GM20000 (cell line): ENCODE data around the gene ADAD2.

ENCODE experiments used
- DNase-seq: peaks from one replicate; pipeline ENCODE4 v3.0.0; 2012; ENCODE audit warnings: low spot score
- TF ChIP-seq, protein P1 (sequence below): IDR thresholded peaks from 2 replicates; pipeline ENCODE4 v1.5.1; 2012; ENCODE audit warnings: mild to moderate bottlenecking, control low read depth; ENCODE audit errors: extremely low read depth, missing control alignments

The ADAD2 gene

DNA sequence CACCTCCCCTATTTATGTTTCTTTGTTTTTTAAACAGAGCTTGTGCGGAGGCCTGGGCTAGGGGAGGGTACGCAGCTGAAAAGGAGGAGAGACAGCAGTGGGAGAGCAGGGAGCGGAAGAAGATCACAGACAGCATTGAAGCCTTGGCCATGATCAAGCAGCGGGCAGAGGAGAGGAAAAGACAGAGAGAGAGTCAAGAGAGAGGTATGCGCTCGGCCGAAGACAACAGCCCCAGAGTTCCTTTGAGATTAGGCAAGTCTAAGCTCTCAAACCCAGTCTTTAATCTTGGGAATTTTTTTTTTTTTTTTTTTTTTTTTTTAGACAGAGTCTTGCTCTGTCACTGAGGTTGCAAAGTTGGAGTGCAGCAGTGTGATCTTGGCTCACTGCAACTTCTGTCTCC lies 25.2 kb upstream of the ADAD2 start:
- TF ChIP-seq, protein P1, sequence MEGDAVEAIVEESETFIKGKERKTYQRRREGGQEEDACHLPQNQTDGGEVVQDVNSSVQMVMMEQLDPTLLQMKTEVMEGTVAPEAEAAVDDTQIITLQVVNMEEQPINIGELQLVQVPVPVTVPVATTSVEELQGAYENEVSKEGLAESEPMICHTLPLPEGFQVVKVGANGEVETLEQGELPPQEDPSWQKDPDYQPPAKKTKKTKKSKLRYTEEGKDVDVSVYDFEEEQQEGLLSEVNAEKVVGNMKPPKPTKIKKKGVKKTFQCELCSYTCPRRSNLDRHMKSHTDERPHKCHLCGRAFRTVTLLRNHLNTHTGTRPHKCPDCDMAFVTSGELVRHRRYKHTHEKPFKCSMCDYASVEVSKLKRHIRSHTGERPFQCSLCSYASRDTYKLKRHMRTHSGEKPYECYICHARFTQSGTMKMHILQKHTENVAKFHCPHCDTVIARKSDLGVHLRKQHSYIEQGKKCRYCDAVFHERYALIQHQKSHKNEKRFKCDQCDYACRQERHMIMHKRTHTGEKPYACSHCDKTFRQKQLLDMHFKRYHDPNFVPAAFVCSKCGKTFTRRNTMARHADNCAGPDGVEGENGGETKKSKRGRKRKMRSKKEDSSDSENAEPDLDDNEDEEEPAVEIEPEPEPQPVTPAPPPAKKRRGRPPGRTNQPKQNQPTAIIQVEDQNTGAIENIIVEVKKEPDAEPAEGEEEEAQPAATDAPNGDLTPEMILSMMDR: no peak
- no peak for DNase-seq

DNA sequence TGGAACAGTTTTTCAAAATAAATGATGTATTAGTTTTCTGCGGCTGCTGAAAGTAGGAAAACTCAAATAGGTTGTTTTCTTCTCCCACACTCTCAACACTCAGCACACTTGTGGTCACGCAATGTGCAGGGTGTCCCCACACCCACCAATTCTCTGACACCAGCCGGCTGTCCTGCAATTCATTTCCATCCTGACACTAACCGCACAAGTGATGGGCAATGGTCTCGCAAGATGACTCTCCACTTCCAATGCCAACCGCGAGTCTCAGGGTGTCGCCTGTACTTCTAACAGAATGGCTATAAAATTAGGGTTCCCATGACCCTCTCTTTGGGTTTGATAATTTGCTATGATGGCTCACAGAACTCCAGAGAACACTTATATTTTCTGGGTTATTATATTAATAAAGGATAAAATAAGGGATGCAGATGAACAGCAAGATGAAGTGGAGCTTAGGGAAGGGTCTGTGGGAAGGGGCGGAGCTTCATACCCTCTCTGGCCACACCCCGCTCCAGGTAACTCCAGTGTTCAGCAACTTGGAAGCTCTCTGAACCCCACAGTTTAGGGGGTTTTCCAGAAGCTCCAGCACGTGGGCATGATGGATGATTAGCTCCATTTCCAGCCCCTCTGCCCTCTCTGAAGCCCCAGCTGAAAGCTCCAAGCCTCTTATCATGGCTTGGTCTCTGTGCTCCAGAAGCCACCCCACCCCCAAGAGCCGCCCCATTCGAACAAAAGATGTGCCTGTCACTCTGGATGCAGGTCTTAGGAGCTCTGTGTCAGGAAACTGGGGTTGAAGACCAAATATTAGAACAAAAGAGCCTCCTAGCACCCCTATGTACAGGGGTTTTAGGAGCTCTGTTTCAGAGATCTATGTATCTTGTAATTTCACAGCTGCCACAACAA lies 23.9 kb upstream of the ADAD2 start:
- no peak for DNase-seq
- TF ChIP-seq, protein P1: no peak

DNA sequence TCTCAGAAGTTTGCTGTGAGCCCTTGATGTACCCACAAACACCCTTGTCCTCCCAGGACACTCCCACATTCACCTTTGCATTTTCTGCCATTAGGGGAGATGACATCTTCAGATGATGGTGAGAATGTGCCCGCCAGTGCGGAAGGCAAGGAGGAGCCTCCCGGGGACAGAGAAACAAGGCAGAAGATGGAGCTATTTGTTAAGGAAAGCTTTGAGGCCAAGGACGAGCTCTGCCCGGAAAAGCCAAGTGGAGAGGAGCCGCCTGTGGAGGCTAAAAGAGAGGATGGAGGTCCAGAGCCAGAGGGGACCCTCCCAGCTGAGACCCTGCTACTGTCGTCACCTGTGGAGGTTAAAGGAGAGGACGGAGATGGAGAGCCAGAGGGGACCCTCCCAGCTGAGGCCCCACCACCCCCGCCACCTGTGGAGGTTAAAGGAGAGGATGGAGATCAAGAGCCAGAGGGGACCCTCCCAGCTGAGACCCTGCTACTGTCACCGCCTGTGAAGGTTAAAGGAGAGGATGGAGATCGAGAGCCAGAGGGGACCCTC lies 21.1 kb upstream of the ADAD2 start:
- no peak for DNase-seq
- TF ChIP-seq, protein P1: no peak

DNA sequence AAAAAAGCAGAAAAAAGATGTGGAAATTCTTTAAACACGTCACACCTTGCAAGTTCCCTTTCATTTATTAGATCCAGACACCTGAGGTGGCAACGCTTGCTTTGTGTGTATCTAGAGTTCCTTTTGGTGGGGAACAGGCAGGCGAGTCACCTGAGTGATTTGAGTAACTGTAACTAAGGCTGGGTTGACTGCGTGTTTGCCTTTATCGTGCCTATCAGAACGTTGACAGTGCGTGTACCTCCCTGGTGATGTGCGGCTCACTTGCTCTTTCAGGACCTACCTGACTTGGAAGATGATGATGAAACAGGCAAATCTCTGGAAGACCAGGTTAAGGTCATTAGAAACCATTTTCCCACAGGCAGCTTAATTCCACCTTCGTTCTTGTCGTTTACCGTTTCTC lies 16.6 kb upstream of the ADAD2 start:
- TF ChIP-seq, protein P1: no peak
- DNase-seq: no peak

DNA sequence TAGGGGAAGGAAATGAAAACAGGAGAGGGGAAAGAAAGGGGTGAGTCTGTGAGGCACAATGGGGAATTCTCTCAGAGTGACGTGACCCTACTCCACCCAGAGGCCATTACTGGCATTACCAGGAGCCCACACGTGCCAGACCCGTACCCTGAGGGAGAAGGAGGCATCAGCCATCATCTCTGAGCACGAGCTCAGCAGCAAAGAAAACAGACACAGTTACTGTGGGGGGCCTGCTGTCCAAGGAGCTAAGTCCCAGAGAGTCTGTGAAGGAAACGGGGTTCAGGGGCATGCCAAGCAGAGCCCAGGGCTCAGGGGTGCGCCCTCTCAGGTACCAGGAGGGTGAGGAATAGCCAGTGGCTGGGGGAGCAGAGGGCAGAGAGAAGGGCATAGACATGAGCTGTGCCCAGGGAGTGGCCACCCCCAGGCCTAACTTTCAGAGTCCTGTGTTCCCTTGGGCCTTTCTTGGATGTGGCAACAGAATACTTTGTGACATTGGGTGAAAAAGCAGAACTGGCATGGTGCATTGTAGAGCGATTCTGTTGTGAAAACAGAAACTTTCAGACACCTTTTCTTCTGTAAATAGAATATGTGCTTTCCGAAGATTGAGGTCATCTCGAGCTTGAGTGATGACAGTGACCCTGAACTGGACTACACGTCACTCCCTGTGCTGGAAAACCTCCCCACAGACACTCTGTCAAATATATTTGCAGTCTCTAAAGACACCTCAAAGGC lies 15.4 kb upstream of the ADAD2 start:
- TF ChIP-seq, protein P1: peak; percentile 75
- peak; percentile 66 for DNase-seq

DNA sequence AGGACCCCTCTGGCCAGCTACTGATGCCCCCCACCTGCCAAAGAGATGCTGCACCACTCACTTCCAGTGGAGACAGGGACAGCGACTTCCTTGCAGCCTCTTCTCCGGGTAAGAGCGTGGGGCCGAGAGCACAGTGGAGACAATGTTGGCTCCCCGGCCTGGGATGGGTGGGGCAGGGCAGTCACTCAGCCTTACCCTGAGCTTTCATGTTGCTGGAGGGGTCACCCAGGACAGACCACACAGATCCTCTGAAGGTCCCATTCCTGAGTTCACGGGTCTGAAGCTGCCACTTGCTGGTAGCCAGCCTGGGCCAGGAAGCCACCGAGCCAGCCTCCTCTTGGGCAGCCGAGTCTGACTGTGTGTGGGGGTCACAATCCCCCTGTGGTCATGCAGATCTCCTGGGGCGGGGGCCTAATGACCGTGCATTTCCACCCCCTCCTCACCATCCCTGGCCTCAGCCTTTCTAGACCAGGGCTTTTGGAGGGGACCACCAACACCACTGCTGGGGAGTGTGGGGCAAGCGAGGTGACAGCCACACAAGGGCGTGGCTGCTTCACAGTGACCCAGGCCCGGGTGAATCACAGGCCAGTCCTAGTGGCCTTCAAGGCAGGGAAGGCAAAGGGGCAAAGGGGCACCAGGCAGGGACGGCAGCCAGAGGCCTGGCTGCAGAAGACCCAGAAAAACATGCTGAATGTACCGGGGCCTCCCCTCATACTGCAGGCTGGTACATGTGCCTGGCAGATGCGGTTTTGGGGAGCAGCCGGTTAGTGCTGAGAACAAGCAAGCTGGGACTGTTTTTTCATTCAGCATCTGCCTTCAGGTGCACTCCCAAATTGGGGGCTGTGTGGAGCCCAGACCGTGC lies 14.5 kb upstream of the ADAD2 start:
- peak; percentile 20 for DNase-seq
- TF ChIP-seq, protein P1: no peak
